Transverse colon (tissue), 4 donors: Measurements from ENCODE around the gene ARHGEF38.

Experiments
- CTCF ChIP-seq, 5 experiments: fragments of 200-600 bp in 3 of 5; fragments of 450-650 bp in 2 of 5; sonication (generic) in 3 of 5; IDR thresholded peaks; 1 replicate in 2 of 5; 2 replicates in 3 of 5; pipeline ENCODE4 v1.5.1; 2016 to 2017; ENCODE audit warnings: antibody characterized with exemption in 5 of 5, inconsistent platforms in 3 of 5, mild to moderate bottlenecking in 2 of 5, moderate library complexity in 1 of 5
- EP300 ChIP-seq: sonication (generic); formaldehyde crosslinking; IDR thresholded peaks from one replicate; pipeline ENCODE4 v1.6.1; 2017; ENCODE audit warnings: antibody characterized with exemption, low read depth
- POLR2A ChIP-seq: fragments of 450-650 bp; IDR thresholded peaks from one replicate; pipeline ENCODE4 v1.6.1; 2016; ENCODE audit warnings: antibody characterized with exemption, mild to moderate bottlenecking, moderate library complexity
- POLR2AphosphoS5 ChIP-seq, 3 donors: sonication (generic); formaldehyde crosslinking; IDR thresholded peaks; one replicate each; pipeline ENCODE4 v1.6.1; 2016; ENCODE audit warnings: antibody characterized with exemption in 3 of 3

- TF ChIP-seq CTCF (IDR thresholded peaks at IDR 0.05) = no peak
- no peak for TF ChIP-seq POLR2A
- TF ChIP-seq EP300 = no peak
- TF ChIP-seq POLR2AphosphoS5 (IDR thresholded peaks at IDR 0.05) = no peak
Measured at GRCh38 chr4:105650190-105650589, 97.8 kb downstream of the ARHGEF38 start.
